Measurements from ENCODE around the gene SAP130. TPM values are rescaled to one million over a fixed set of nuclear protein-coding genes. Genes with fewer than 3 reads are reported as not detected.

The SAP130 gene
- total RNA-seq, 1 donor from 2014 or later, result 14.2 TPM

DNA sequence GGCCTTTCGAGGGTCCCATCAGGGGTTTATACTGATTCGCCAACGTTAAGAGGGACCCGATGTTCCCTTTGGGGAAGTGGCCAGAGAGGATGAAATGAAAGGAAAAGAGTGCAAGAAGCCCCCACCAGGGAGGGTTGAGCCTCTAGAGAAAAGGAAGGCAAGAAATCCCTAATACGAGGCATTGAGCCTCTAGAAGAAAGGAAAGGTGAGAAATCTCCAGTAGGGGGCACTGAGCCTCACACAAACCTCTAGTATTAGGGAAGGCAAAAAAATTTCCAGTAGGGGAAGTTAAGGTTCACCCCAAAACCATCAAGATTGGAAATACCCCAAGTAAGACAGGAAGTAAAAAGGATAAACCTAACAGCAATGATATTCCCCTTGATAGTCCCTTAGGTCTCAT lies 9.8 kb upstream of the SAP130 start:
- H3K4me3 ChIP-seq, result no peak overlapping the region
- intact Hi-C loops (cut with micrococcal nuclease), result no loop called here
- H3K27ac ChIP-seq (replicated peaks), result no peak overlapping the region
- peaks cover 15% of the 10 kb centered on the region for H3K27me3 ChIP-seq (ENCODE audit: low read depth)
- H3K4me1 ChIP-seq, result no peaks in the 10 kb centered on the region
- DNase-seq, result no peak
- TF ChIP-seq, protein P1, sequence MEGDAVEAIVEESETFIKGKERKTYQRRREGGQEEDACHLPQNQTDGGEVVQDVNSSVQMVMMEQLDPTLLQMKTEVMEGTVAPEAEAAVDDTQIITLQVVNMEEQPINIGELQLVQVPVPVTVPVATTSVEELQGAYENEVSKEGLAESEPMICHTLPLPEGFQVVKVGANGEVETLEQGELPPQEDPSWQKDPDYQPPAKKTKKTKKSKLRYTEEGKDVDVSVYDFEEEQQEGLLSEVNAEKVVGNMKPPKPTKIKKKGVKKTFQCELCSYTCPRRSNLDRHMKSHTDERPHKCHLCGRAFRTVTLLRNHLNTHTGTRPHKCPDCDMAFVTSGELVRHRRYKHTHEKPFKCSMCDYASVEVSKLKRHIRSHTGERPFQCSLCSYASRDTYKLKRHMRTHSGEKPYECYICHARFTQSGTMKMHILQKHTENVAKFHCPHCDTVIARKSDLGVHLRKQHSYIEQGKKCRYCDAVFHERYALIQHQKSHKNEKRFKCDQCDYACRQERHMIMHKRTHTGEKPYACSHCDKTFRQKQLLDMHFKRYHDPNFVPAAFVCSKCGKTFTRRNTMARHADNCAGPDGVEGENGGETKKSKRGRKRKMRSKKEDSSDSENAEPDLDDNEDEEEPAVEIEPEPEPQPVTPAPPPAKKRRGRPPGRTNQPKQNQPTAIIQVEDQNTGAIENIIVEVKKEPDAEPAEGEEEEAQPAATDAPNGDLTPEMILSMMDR (IDR thresholded peaks at IDR 0.05; ENCODE audit: borderline replicate concordance), result no peak
- peaks cover 38% of the 10 kb centered on the region for H3K9me3 ChIP-seq (replicated peaks)
- no peaks in the 10 kb centered on the region for H3K36me3 ChIP-seq

DNA sequence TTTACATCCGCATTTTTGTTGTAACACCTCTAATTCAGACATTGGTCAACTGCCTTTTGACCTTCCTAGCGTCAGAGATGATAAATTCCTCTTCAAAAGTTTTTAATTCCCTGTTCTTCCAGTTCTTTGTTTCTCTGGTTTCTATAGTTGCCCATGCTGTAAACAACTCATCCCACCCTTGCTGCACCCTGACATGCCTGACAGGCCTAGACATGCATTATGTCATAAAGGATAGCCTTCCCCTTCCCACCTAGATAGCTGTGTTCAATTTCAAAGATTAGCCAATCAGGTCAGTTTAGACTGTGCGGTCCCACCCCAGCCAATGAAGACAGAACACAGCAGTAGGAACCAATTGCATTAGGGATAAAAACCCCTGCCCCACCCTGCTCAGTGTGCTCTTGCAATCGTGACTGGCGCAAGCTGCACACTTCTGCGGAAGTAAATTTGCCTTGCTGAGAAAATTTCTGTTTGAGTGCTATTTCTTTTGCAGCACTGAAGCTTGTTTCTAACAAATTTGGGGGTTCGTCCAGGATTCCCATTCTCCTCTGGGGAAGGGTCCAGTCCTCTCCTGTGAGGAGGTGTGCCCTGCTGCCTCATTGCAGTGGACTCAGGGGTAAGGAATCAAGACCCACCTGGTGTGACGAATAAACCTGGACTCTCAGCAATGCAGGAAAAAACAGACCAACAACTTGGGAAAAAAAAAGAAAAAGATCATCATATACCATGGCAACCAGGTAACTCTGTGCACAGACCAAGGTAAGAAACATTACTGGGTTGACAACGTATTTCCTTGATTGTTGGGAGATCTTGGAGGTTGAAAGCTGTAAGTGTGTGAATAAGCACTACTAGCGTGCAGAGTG lies 9.1 kb upstream of the SAP130 start:
- TF ChIP-seq, protein P1 (IDR thresholded peaks at IDR 0.05; ENCODE audit: borderline replicate concordance), result no peak
- Histone ChIP-seq H3K4me1 (no peaks in the 10 kb centered on the region), H3K9me3 (replicated peaks) (peaks cover 38% of the 10 kb centered on the region), H3K27me3 (ENCODE audit: low read depth) (peaks cover 15% of the 10 kb centered on the region), H3K36me3 (no peaks in the 10 kb centered on the region), H3K4me3 (no peak overlapping the region), H3K27ac (replicated peaks) (no peak overlapping the region)
- intact Hi-C loops (cut with micrococcal nuclease), result no loop called here
- no peak for DNase-seq

DNA sequence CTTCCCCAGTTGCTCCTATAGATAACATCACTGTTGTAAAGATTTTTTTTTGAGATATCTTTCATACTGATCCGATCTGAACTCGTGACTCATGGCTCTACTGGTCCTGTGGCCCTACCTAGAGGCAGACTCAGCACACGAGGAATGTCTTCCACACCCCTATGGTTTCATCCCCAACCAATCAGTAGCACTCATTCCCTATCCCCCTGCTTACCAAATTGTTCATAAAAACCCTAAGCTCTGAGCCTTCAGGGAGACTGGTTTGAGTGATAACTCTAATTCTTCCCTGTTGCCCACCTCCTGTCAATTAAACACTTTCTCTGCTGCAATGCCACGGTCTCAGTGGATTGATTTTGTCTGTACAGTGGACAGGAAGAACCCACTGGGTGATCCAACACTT lies 4.2 kb upstream of the SAP130 start:
- Histone ChIP-seq H3K4me3 (no peak overlapping the region), H3K27me3 (ENCODE audit: low read depth) (no peaks in the 10 kb centered on the region), H3K36me3 (no peaks in the 10 kb centered on the region), H3K27ac (replicated peaks) (no peak overlapping the region), H3K4me1 (peaks cover 14% of the 10 kb centered on the region), H3K9me3 (replicated peaks) (peaks cover 22% of the 10 kb centered on the region)
- TF ChIP-seq, protein P1 (IDR thresholded peaks at IDR 0.05; ENCODE audit: borderline replicate concordance), result no peak
- DNase-seq, result no peak
- intact Hi-C loops (cut with micrococcal nuclease), result no loop called here

DNA sequence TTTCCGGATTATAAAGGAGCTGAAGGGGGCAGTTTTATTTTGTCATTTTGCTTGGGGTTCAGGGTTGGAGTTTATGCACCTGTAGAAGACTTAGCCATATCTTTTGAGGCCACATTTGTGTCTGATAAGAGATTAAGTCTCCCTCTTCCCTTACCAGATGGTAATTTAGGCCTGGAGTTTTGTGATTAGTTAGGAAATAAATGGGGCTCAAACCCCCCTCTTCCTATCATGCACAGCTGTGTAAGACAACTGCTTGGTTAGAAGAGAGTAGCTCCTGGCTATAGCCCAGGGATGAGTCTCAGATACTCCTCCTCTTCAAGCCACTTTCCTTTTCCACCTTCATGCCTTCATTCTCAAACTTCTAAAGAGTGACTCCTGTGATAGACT lies 802 bp upstream of the SAP130 start:
- Histone ChIP-seq H3K36me3 (peaks cover 3% of the 10 kb centered on the region), H3K27me3 (ENCODE audit: low read depth) (no peaks in the 10 kb centered on the region), H3K9me3 (replicated peaks) (peaks cover 11% of the 10 kb centered on the region), H3K4me3 (peak overlapping the region; percentile 98), H3K27ac (replicated peaks) (peak overlapping the region; percentile 99), H3K4me1 (peaks cover 33% of the 10 kb centered on the region)
- TF ChIP-seq, protein P1 (IDR thresholded peaks at IDR 0.05; ENCODE audit: borderline replicate concordance), result no peak
- intact Hi-C loops (cut with micrococcal nuclease), result no loop called here
- no peak for DNase-seq

DNA sequence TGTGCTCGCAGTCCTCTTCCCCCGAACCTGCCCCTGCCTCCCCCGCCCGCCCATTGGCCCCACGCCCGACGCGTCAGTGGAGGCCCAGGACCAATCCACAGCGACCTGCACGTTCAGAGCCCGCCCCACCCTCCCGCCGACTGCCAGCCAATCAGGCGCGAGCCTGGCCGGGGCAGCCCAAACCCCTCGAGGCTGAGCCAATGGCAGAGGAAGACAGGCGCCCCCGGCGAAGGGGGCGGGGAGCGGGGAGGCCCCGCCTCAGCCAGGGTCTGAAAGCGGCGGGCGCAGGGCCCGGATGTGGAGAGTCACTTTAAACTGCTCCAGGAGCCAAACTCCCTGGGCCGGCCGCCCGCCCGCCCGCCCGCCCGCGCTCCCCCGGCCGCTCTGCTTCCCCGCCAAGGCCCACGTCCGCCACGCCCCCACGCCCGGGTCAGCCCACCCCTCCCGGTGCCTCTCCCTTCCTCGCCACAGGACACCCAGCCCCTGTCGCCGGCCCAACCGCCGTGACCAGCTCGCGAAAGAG lies 520 bp downstream of the SAP130 start:
- TF ChIP-seq, protein P1 (IDR thresholded peaks at IDR 0.05; ENCODE audit: borderline replicate concordance), result no peak
- H3K36me3 ChIP-seq, result peaks cover 6% of the 10 kb centered on the region
- DNase-seq, result peak; percentile 100
- H3K9me3 ChIP-seq (replicated peaks), result peaks cover 6% of the 10 kb centered on the region
- H3K4me1 ChIP-seq, result peaks cover 33% of the 10 kb centered on the region
- H3K27me3 ChIP-seq (ENCODE audit: low read depth), result no peaks in the 10 kb centered on the region
- intact Hi-C loops (cut with micrococcal nuclease), result no loop called here
- H3K4me3 ChIP-seq, result peak overlapping the region; percentile 98
- H3K27ac ChIP-seq (replicated peaks), result peak overlapping the region; percentile 99
